Stromal cell of bone marrow (primary cell): Measurements from ENCODE around the gene ARMC9.
"Not testable (repeated sequence)": the region's sequence is repeated elsewhere in the genome, so short reads cannot be mapped to it uniquely, and the experiment has no call there.

Experiments
- DNase-seq: peaks from one replicate; pipeline ENCODE4 v3.0.0-alpha.2; 2012; ENCODE audit warnings: low read depth

The ARMC9 gene

DNA sequence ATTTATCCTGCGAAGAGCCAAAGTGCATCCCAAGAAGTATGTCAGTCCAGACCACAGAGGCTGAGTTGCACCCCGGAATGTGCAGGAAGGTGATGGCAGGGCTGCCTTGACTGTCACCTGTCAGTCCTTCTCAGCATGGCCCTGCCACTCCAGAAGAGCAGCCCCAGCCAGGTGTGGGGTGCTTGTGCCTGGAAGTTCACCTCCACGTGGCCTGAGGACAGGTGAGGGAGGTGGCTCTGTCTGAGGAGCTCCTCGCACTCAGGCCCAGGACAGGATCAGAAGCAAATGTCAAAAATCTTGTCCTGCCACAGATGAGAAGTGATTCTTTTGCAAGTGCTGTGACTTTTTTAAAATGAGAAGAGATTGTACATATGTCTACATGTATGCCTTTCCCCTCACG, 165.6 kb downstream of the ARMC9 start:
- no peak for DNase-seq

DNA sequence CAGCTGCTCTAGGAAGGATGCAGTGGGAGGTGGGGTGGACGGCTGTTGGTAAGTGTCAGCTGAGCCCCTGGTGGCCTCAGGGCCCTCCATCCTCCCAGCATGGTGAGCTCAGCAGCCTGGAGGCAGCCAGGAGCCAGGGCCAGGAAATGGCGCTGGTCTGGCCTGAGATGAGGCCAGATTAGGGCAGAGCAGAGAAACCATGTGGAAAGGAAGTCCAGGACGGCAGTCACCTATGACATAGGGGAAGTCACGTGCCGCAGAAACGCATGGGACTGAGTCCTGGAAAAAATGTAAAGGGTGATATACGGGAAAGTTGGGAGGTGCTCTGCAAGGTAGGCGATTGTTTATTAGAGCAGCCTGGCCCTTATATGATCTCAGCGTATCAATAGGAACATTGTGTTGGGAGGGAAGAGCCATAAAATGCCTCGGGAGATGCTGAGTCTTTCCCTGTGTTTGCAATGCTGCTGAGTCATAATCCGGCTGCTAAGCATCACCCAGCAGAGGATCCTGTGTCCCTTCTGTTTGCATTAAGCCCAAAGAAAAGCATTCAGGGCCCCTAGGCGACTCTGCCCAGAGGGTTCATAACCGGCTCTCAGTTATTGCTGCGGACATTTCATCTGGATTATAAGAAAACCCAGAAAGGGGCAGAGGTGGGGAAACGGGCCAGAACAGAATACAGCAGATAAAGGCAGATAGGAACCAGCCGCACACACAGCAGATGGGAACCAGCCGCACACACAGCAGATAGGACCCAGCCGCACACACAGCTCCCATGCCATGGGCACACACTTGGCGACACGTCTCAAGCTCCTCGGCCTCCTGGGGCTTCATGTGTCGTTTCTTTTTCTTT, 166.8 kb downstream of the ARMC9 start:
- peak; percentile 44 for DNase-seq

DNA sequence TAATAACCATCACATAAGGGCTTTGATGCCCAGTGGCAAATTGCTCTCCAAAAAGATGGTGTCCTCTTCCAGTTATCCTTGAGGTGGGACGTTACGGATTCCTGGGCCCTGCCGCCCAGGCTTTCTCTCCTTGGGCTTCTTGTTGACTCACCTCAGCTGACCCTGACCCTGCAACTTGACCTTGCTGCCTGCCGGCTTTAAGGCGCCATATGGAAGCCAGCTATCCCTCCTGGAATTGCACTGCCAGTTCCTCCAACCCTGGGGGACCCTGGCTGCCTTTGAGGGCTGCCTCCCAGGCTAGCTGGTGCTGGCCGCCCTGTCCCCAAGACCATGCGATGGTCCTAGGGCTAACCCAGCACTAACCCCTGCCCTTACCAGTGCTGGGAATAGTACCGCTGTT, 168.7 kb downstream of the ARMC9 start:
- DNase-seq, result no peak

DNA sequence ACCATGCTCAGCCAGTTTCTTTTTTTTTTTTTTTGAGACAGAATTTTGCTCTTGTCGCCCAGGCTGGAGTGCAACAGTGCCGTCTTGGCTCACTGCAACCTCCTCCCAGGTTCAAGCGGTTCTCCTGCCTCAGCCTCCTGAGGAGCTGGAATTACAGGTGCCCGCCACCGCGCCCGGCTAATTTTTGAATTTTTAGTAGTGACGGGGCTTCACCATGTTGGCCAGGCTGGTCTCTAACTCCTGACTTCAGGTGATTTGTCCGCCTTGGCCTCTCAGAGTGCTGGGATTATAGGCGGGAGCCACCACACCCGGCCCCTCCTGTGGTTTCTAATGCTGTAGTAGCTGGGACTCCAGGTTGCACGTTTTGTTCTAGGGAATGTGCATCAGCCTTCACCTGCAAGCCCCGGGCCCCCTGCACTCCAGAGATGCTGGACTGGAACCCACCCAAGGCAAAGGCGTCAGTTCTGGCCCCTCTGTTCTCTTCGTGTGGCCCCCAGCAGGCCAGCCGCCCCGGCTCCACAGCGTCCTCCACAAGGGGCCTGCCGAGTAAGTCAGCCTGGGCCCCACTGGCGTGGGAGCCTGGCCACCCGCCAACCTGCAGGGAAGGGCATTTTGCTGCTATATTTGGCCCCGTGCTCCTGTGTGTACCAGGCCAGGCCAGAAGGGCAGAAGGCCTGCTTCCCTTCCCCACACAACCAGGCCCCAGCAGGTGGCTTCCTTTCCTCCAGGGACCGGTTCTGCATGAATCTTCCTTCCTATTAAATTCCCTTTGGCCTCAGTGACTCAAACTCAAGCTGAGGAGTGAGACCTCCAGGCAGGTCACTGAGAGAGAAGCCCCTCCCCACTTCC, 171.4 kb downstream of the ARMC9 start:
- no peak for DNase-seq

DNA sequence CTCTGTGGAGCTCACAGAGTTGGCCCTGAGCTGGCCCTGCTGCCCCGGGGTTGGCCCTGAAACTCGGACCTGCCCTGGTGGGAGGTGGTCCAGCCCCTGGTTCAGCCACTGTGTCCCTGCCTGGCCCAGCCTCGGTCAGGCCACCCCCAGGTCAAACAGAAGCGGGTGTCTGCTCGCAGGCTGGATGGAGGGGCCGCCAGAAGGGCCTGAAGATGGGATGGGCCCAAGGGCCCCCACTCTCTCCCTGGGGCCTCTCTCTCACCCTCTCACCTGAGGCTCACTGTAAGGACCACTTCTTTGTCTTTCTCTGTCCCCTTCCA, 172.0 kb downstream of the ARMC9 start:
- no peak for DNase-seq

DNA sequence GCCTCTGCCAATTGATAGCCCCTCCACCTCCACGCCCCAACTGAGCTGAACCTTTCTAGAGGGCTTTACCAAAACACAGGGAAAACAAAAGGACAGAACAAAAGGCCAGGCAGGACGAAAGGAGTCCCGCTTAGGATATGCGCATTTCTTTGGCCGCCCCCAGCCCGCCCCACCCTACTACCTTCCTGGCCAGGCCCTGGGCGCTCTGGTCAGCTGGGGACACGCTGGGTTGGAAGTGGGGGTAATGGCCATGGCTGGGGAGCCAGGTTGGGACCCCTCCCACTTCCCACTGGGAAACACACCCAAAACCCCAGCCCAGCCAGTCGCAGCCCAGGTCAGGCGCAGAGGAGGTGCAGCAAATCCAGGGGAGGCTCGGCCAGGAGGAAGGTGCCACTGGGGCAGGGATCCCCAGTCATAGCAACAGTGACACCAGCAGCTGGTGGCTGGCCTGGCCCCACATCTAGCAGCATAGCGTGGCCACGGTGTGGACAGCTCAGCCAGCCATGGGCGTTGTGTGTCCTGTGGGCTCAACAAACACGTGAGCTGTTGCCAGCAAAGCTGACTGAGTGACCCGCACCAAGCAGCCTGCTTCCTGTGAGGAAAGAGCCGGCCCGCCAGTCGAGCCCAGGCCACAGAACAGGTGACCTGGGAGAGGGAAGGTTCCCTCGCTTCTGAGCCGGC, 172.5 kb downstream of the ARMC9 start:
- DNase-seq, result no peak

DNA sequence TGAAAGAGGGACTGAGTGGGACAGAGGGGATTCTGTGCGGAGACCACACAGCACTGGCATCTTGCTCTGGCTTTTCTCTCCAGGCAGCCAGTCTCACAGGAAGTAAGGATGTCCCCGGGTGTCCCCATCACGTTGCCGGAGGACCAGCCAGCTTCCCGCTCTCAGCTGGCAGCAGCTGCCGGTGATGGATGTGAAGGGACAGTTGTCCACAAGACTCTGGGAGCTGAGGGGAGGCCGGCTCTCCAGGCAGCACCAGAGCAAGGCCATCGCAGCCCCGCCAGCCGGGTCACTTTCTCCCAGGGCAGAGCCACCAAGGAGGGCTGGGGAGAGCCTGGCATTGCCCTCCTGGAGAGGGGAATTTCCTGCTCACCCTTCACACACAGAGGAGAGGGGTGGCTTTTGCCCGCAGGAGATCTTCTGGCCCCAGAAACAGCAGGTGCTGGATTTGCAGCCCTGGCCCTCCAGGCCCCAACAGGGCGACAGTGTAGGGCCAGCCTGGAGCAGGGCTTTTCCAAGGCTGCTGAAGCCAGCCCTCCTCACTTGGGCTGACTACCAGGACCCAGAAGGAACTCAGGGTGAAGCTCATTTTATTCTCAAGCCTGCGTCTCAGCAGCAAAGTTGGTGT, 173.1 kb downstream of the ARMC9 start:
- no peak for DNase-seq

DNA sequence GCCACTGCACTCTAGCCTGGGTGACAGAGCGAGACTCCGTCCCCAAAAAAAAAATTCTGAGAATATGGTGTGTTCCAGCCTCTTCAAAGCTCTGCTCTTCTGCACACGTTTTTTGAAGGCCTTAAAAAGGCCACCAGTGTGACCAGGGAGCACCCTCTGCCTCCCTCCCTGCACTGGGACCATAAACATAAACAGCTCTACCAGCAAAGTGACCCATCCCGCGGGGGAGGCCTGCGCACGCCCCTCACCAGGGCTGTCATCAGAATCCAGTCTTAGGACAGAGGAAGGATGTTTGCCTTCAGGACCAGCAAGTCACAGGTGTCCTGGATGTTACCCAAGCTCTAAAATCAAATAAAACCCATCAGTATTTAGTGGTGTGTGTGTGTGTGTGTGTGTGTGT, 173.9 kb downstream of the ARMC9 start:
- DNase-seq, result no peak

DNA sequence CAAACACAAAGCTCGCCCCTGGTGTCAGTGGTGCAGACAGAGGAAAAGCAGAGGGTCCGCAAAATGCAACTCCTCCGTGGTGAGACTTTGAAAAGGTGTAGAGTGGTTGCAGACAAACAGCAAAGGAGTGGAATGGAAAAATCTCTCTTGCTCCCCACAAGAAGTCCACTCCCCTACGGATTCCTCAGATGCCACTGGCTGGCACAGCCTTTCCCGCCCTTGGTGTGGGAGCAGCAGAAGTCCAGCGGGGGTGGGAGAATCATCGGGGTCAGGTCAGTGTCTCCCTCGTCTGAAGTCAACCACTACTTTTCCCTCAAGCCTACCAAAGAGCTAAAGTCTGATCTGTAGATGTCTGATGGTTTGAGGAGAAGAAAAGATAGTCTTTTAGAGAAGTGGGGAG, 174.8 kb downstream of the ARMC9 start:
- DNase-seq, result no peak

DNA sequence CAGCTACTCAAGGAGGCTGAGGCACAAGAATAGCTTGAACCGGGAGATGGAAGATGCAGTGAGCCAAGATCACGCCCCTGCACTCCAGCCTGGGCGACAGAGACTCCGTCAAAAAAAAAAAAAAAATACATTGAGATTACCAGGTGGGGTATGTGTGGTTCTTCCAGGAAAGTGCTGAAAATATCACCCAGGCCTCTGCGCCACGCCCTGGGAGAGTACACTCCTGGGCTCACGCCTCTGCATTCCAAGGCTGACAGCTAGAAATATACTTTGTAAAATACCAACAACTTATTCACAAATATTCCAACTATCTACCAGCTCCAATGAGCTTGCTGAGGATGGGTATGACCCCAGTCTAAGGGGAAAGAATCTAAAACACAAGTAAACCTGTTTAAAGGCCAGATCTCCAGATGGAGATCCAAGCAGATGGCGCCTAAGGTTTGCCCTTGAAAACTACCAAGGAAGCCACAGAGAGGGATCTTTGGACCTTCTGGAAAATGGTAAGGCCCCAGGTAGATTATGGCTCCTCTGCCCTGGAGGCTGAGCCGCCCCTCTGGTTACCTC, 175.4 kb downstream of the ARMC9 start:
- DNase-seq, result no peak

DNA sequence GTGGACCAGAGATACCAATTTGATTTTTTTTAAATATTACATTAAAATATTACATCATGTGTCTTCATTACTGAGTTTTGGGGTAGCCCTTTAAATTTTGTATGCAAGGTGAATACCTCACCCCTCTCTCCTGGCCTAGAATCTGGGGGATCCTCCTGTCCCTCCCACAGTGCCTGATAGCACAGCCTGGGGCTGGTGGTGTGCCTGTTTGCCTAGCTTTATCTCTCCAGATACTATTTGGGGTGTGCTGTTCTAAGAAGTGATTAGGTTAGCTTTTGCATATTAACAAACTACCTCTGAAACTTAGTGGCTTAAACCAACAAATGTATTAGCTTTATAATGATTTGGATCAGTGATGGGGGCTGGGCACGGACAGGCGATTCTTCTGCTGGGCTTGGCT, 176.3 kb downstream of the ARMC9 start:
- no peak for DNase-seq

DNA sequence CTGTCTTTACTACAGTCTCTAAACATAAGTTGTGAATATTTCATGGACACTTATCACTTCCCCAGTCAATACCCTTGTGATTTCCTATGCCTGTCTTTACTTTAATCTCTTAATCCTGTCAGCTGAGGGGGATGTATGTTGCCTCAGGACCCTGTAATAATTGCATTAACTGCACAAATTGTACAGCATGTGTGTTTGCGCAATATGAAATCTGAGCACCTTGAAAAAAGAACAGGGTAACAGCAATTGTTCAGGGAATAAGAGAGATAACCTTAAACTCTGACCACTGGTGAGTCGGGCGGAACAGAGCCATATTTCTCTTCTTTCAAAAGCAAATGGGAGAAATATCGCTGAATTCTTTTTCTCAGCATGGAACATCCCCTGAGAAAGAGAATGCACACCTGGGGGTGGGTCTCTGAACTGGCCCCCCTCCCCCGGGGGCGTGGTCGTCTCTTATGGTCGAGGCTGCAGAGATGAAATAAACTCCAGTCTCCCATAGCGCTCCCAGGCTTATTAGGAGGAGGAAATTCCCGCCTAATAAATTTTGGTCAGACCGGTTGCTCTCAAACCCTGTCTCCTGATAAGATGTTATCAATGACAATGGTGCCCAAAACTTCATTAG, 177.7 kb downstream of the ARMC9 start:
- not testable (repeated sequence) for DNase-seq

DNA sequence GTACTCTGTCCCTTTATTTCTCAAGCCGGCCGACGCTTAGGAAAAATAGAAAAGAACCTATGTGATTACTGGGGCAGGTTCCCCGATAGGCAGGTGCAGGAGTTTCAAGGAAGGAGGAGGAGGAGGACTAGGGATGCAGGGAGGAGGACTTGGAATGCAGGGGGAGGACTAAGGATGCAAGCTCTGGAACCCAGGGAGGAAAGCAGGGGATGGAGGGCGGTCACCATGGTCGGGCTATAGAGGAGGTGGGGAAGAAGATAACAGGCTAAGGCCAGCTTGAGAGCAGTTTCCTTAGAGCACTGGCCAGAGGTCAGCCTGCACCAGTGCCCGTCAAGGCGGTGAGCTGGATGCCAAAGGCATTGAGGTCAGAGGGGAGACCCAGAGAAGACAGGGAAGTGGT, 178.4 kb downstream of the ARMC9 start:
- DNase-seq, result no peak

DNA sequence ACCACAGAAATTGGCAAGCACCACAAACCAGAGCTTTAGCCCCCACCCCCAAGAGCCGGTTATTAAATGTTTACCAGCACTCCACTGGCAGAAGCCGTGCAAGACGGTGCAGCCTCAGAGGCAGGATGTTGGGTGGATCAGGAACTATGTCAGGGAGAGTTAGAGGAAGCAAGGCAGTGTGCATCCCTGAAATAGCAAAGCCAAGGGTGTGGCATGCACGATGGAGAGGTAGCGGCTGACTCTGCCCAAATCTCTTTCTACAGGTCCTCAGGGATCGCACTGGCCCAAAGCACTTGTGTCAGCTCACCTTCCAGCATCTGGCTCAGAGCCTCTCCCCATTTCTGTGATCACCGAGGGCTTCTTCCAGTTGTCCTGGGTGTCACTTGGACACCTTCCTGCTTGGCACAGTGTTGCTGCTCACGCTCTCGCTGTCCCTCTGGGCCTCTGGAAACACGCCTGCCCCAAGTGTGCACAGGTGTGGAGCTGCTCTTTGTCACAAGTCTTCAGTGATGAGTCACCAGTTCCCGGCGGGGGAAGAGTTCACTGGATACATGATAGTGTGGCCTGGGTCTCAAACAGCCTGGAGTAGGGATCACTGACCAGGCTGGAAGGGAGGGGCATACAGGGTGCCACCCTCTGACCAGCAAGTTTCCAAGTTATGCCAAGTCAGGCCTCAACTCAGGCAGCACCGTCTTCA, 179.7 kb downstream of the ARMC9 start:
- DNase-seq, result no peak

DNA sequence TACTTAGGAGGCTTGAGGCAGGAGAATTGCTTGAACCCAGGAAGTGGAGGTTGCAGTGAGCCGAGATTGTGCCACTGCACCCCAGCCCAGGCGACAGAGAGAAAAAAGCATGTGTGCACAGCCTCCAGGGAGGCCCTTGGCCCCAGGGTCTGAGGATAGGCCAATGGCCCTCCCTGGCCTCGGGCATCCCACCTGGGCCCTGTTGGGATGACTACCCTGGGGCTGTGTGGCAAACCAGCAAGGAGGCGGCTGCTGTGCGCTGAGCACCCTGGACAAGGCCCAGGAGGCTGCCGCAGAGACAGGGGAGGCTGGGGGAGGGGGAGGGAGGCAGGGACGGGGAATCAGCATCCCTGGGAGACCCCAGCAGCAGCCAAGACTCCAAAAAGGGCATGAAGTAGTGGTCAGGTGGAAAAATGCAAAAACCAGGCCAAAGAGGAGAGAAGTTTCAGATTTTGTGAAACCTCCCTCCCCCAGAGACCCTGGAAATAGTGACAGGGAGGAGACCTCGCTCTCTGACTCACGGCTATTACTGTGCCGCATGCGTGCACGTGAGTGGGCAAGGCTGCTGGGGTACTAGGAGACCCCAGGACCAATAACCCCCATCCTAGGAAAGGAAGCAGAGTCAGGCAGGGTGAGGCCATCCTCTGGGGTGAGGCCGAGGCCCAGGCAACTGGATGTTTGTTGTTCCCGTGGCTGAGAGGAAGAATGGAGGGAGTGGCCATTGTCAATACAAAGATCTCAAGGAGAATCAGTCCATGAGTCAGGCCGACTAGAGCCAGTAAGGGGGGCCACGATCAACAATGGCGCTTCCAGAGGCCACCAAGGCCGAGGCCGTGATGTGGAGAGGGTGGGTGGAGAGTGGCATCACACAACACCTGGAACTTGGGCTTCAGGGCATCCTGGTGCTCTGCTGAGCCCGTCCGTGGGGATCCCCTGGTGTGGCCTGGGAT, 181.1 kb downstream of the ARMC9 start:
- no peak for DNase-seq

DNA sequence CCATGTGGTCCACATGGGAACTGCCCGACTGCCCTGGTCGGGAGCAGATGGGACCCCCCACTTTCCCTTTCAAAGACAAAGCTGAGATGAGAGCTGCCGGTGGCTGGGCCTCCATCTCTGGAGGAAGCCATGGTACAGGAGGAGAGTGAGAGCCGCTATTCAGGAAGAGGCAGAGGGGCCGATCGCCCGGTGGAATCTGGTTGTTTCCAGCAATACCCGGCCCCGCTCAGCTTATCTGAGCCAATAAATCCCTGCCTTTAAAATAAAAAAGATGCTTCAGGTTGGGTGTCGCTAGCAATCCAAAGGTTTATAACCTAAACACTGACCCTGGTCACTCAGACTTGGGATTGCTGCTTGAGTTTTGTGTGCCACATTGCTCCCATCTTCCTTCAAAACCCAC, 181.9 kb downstream of the ARMC9 start:
- no peak for DNase-seq

DNA sequence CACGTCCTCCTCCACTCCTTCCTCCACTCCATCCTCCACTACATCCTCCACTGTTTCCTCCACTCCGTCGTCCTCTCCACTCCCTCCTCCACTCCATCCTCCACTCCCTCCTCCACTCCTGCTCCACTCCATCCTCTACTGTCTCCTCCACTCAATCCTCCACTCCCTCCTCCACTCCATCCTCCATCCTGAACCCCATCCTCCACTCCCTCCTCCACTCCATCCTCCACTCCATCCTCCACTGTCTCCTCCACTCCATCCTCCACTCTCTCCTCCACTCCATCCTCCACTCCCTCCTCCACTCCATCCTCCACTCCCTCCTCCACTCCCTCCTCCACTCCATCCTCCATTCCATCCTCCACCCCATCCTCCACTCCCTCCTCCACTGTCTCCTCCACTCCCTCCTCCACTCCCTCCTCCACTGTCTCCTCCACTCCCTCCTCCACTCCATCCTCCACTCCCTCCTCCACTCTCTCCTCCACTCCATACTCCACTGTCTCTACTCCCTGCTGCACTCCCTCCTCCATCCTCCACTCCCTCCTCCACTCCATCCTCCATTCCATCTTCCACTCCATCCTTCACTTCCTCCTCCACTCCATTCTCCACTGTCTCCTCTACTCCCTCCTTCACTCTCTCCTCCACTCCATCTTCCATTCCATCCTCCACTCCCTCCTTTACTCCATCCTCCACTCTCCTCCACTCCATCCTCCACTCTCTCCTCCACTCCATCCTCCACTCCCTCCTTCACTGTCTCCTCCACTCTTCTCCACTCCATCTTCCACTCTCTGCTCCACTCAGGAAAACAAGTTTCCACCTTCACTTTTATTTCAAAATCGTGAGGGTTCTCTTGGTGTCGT, 182.8 kb downstream of the ARMC9 start:
- DNase-seq, result no peak

DNA sequence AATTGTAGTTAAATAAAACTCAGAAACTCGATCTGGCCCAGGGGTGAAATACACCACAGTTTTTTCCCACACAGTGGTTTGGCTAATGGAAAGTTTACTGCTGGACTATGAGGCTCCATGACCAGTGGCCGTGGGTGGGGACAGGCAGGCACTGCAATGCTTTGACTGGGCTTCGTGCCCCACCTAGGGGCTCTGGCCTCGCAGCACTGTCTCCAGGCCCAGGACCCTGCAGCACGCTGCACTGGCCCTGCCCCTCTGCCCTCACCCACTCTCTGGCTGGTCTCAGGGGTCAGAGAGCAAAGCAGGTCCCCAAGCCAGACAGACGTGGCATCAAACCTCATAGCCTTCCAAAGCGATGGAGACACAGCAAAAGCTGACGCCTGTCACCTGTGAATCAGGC, 183.7 kb downstream of the ARMC9 start:
- DNase-seq, result no peak
